C4-2B (cell line): ENCODE results near the gene SLTM.

Source experiments
- ZFX ChIP-seq: fragments of 450-650 bp; IDR thresholded peaks from 2 replicates; pipeline ENCODE4 v1.6.1; 2017
- TF ChIP-seq, protein P1 (sequence below): fragments of 450-650 bp; conservative IDR thresholded peaks from 2 replicates; pipeline ENCODE4 v1.5.1; 2017; ENCODE audit warnings: mild to moderate bottlenecking

- TF ChIP-seq, protein P1, sequence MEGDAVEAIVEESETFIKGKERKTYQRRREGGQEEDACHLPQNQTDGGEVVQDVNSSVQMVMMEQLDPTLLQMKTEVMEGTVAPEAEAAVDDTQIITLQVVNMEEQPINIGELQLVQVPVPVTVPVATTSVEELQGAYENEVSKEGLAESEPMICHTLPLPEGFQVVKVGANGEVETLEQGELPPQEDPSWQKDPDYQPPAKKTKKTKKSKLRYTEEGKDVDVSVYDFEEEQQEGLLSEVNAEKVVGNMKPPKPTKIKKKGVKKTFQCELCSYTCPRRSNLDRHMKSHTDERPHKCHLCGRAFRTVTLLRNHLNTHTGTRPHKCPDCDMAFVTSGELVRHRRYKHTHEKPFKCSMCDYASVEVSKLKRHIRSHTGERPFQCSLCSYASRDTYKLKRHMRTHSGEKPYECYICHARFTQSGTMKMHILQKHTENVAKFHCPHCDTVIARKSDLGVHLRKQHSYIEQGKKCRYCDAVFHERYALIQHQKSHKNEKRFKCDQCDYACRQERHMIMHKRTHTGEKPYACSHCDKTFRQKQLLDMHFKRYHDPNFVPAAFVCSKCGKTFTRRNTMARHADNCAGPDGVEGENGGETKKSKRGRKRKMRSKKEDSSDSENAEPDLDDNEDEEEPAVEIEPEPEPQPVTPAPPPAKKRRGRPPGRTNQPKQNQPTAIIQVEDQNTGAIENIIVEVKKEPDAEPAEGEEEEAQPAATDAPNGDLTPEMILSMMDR, result no peak
- no peak for TF ChIP-seq ZFX
These were observed 10.2 kb downstream of the SLTM start for GRCh38 chr15:58923284-58923683.
